Testis (tissue), 2 donors: ENCODE measurements around the gene SAXO2.

Experiments
- CTCF ChIP-seq, 3 experiments: fragments of 450-650 bp in 2 of 3; fragments of 200-600 bp in 1 of 3; sonication (generic) in 1 of 3; IDR thresholded peaks; one replicate each; pipeline ENCODE4 v1.5.1; 2016 to 2019; ENCODE audit warnings: antibody characterized with exemption in 3 of 3, mild to moderate bottlenecking in 2 of 3, moderate library complexity in 1 of 3
- POLR2A ChIP-seq: fragments of 450-650 bp; IDR thresholded peaks from one replicate; pipeline ENCODE4 v1.6.1; 2017; ENCODE audit warnings: antibody characterized with exemption, mild to moderate bottlenecking, moderate library complexity

- TF ChIP-seq CTCF (IDR thresholded peaks at IDR 0.05) (no peak), POLR2A (no peak)
These were observed 9.5 kb downstream of the SAXO2 start for GRCh38 chr15:82272154-82272553.
